LHCN-M2 (cell line): ENCODE data around the gene MXD1. TPM values are rescaled to one million over a fixed set of nuclear protein-coding genes. Genes with fewer than 3 reads are reported as not detected.

Experiments used
- DNase-seq: peaks from one replicate; pipeline ENCODE4 v3.0.0-alpha.2; 2012; ENCODE audit warnings: low read depth
- total RNA-seq: library from RNA; depleted of rRNA; stranded (reverse); fragments of >200 nt; gene quantifications from 2 replicates; pipeline ENCODE4 v1.2.3, GENCODE V29; 2014; rRNA removed

MXD1 gene
- total RNA-seq, 1 experiment from 2014 or later: 1.8 TPM

GRCh38 chr2:69977186-69977585 lies 62.3 kb downstream of the MXD1 start:
- no peak for DNase-seq

- DNase-seq: no peak
These were observed 63.1 kb downstream of the MXD1 start for GRCh38 chr2:69977906-69978482.

- no peak for DNase-seq
These were observed 65.2 kb downstream of the MXD1 start for GRCh38 chr2:69979902-69980807.

- DNase-seq: no peak
These were observed 68.6 kb downstream of the MXD1 start for GRCh38 chr2:69983392-69983966.

- no peak for DNase-seq
These were observed 70.3 kb downstream of the MXD1 start for GRCh38 chr2:69985216-69985615.

GRCh38 chr2:69985688-69986087 lies 70.8 kb downstream of the MXD1 start:
- no peak for DNase-seq

- DNase-seq: no peak
These were observed 71.8 kb downstream of the MXD1 start for GRCh38 chr2:69986691-69987090.

GRCh38 chr2:69988086-69988635 lies 73.3 kb downstream of the MXD1 start:
- no peak for DNase-seq

- DNase-seq: no peak
These were observed 74.1 kb downstream of the MXD1 start for GRCh38 chr2:69989009-69989408.

- no peak for DNase-seq
These were observed 74.7 kb downstream of the MXD1 start for GRCh38 chr2:69989441-69990105.

Other genes with a start within 250 kb of the MXD1 start
- 29.0 and 33.6 TPM in 2 replicates for gene ANXA4, start 173.0 kb upstream of the MXD1 start, total RNA-seq
- gene GMCL1, start 85.4 kb upstream of the MXD1 start, total RNA-seq: 6.7 and 9.1 TPM in 2 replicates
- gene SNRNP27, start 21.2 kb upstream of the MXD1 start, total RNA-seq: 88.6 and 93.7 TPM in 2 replicates
- gene ASPRV1, start 46.5 kb downstream of the MXD1 start, total RNA-seq: 0.34 TPM in 1 of 2 replicates, not detected in the other
- 39.0 and 49.7 TPM in 2 replicates for gene PCBP1, start 172.4 kb downstream of the MXD1 start, total RNA-seq